Neuronal stem cell (in vitro differentiated cells): Measurements from ENCODE around the gene ABCB9.
"Not testable (repeated sequence)": the region's sequence is repeated elsewhere in the genome, so short reads cannot be mapped to it uniquely, and the experiment has no call there.

Source experiments
- DNase-seq: peaks from one replicate; pipeline ENCODE4 v3.0.0-alpha.2; 2013; ENCODE audit warnings: low spot score
- H2AFZ ChIP-seq: one replicate; pipeline ENCODE4 v1.6.1; 2013; ENCODE audit warnings: mild to moderate bottlenecking, low read length, inconsistent platforms
- H2AK5ac ChIP-seq: 2 replicates; pipeline ENCODE4 v1.6.1; 2013; ENCODE audit warnings: low read depth, mild to moderate bottlenecking, inconsistent platforms, low read length, moderate library complexity, mixed read lengths
- H2BK120ac ChIP-seq: 2 replicates; pipeline ENCODE4 v1.6.1; 2013; ENCODE audit warnings: low read depth, mild to moderate bottlenecking, inconsistent platforms, low read length, moderate library complexity, mixed read lengths
- H2BK12ac ChIP-seq: one replicate; pipeline ENCODE4 v1.6.1; 2013; ENCODE audit warnings: low read length, inconsistent platforms
- H2BK15ac ChIP-seq: 2 replicates; pipeline ENCODE4 v1.6.1; 2013; ENCODE audit warnings: mild to moderate bottlenecking, low read length, inconsistent platforms, mixed read lengths
- H2BK5ac ChIP-seq: one replicate; pipeline ENCODE4 v1.6.1; 2013; ENCODE audit warnings: inconsistent platforms, mild to moderate bottlenecking, low read length, moderate library complexity
- H3K14ac ChIP-seq: one replicate; pipeline ENCODE4 v1.6.1; 2013; ENCODE audit warnings: low read length, inconsistent platforms
- H3K18ac ChIP-seq: 2 replicates; pipeline ENCODE4 v1.6.1; 2013; ENCODE audit warnings: low read length, inconsistent platforms
- H3K23ac ChIP-seq: 2 replicates; pipeline ENCODE4 v1.6.1; 2013; ENCODE audit warnings: low read depth, mild to moderate bottlenecking, mixed read lengths, low read length, inconsistent platforms; ENCODE audit not compliant: poor library complexity
- H3K27ac ChIP-seq: replicated peaks from 3 replicates; pipeline ENCODE4 v1.5.1; 2013; ENCODE audit warnings: low read length, inconsistent platforms
- H3K27me3 ChIP-seq, 3 experiments: 2 replicates each; pipeline ENCODE4 v1.6.1; 2013; ENCODE audit warnings: low read length in 3 of 3, mild to moderate bottlenecking in 2 of 3, inconsistent platforms in 1 of 3, low read depth in 1 of 3, mixed read lengths in 1 of 3, moderate library complexity in 1 of 3; ENCODE audit not compliant: control insufficient read depth in 3 of 3, insufficient read depth in 3 of 3
- H3K36me3 ChIP-seq, 2 donors: replicated peaks in 1 of 2; 2 replicates each; pipeline ENCODE4 v1.6.1; 2013; ENCODE audit warnings: low read length in 2 of 2; ENCODE audit not compliant: control insufficient read depth in 2 of 2, insufficient read depth in 2 of 2
- H3K4ac ChIP-seq: 2 replicates; pipeline ENCODE4 v1.6.1; 2013; ENCODE audit warnings: inconsistent platforms, mild to moderate bottlenecking, low read length, moderate library complexity
- H3K4me1 ChIP-seq, 2 donors: 1 replicate in 1 of 2; 2 replicates in 1 of 2; pipeline ENCODE4 v1.6.1; 2013; ENCODE audit warnings: low read length in 2 of 2, low read depth in 1 of 2; ENCODE audit not compliant: control insufficient read depth in 2 of 2, insufficient read depth in 1 of 2
- H3K4me2 ChIP-seq: one replicate; pipeline ENCODE4 v1.6.1; 2013; ENCODE audit warnings: mild to moderate bottlenecking, low read length, inconsistent platforms; ENCODE audit not compliant: insufficient read depth, poor library complexity, severe bottlenecking
- H3K4me3 ChIP-seq, 2 donors: 2 replicates each; pipeline ENCODE4 v1.5.1; 2013; ENCODE audit warnings: low read length in 2 of 2, mild to moderate bottlenecking in 2 of 2, inconsistent platforms in 1 of 2, moderate library complexity in 1 of 2
- H3K79me1 ChIP-seq: one replicate; pipeline ENCODE4 v1.6.1; 2013; ENCODE audit warnings: low read depth, mild to moderate bottlenecking, inconsistent platforms, low read length, moderate library complexity
- H3K9ac ChIP-seq: one replicate; pipeline ENCODE4 v1.6.1; 2013; ENCODE audit warnings: mild to moderate bottlenecking, low read depth, low read length, inconsistent platforms; ENCODE audit not compliant: poor library complexity
- H3K9me3 ChIP-seq, 2 donors: replicated peaks in 1 of 2; 2 replicates each; pipeline versions ENCODE3 to v1.6.1; 2013; ENCODE audit warnings: low read length in 2 of 2, mild to moderate bottlenecking in 2 of 2, inconsistent platforms in 1 of 2, low read depth in 1 of 2, mixed read lengths in 1 of 2, moderate library complexity in 1 of 2; ENCODE audit not compliant: control insufficient read depth in 2 of 2, insufficient read depth in 1 of 2
- H4K8ac ChIP-seq: one replicate; pipeline ENCODE4 v1.6.1; 2013; ENCODE audit warnings: low read depth, mild to moderate bottlenecking, inconsistent platforms, low read length, moderate library complexity
- H4K91ac ChIP-seq: one replicate; pipeline ENCODE4 v1.6.1; 2013; ENCODE audit warnings: low read length, low read depth, mild to moderate bottlenecking, inconsistent platforms; ENCODE audit not compliant: poor library complexity
- WGBS, 2 donors: extraction: QIAGEN DNeasy Blood & Tissue Kit; methylation state at CpG; one replicate each; pipeline ENCODE4 v1.1.7; 2013; ENCODE audit warnings: missing lambda C conversion rate in 2 of 2, mixed read lengths in 1 of 2; ENCODE audit not compliant: insufficient read length in 2 of 2, insufficient replicate concordance in 1 of 2; ENCODE audit errors: extremely low coverage in 2 of 2; 5-methylcytosine and 5-hydroxymethylcytosine counted together

ABCB9 gene

DNA sequence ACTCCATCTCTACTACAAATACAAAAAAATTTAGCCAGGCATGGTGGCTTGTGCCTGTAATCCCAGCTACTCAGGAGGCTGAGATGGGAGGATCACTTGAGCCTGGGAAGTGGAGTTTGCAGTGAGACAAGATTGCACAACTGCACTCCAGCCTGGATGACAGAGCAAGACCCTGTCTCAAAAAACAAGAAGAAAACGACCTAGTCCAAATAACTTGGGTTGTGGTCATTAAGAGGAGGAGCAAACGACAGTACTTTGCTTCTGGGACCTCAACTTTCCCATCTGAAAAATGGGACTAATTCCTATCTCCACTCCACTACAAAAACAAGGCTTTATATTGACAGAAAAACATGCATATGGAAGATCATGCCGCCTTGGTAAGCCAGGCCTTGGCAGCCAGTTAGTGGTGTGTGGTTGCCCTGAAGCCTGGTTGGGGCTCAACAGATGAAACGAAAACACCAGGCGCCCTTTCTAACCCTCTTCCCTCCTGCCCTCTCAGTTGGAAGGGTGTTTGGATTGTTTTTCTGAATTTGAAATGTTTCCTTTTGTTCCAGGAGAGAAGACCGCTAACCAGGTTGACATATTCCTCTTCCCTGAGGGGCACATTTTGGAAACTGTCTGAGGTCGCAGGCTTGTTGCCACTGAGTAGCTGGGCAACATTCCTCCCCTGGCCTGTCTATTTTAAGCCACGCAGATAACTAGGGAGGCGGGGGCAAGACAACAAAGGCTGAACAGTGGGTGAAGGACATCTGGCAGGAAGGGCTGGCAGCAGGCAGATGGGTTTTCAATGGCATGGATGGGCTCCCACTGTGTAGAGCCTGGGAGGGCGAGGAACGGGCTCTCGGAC lies 56.6 kb downstream of the ABCB9 start:
- no peak overlapping the region for H2BK12ac ChIP-seq
- H2BK15ac ChIP-seq = peak overlapping the region; percentile 18
- no peak for DNase-seq
- H3K9me3 ChIP-seq = no peaks in the 10 kb centered on the region
- no peaks in the 10 kb centered on the region for H3K27me3 ChIP-seq
- no peak overlapping the region for H2BK120ac ChIP-seq
- no peaks in the 10 kb centered on the region for H3K79me1 ChIP-seq
- no peak overlapping the region for H4K8ac ChIP-seq
- H3K4me3 ChIP-seq = no peak overlapping the region
- peak overlapping the region; percentile 17 for H3K27ac ChIP-seq
- H2AFZ ChIP-seq = peak overlapping the region; percentile 63
- H3K4me1 ChIP-seq = peaks cover 6 to 8% of the 10 kb centered on the region in 2 donors
- H2BK5ac ChIP-seq = no peak overlapping the region
- no peak overlapping the region for H3K23ac ChIP-seq
- H3K36me3 ChIP-seq = no peaks in the 10 kb centered on the region
- H4K91ac ChIP-seq = no peak overlapping the region
- no peak overlapping the region for H2AK5ac ChIP-seq
- peak overlapping the region; percentile 50 for H3K18ac ChIP-seq
- WGBS, 2 donors = no CpG with 5 or more reads among the region's 12 CpGs
- H3K9ac ChIP-seq = no peak overlapping the region
- H3K4me2 ChIP-seq = peak overlapping the region; percentile 15
- H3K4ac ChIP-seq = no peak overlapping the region
- no peak overlapping the region for H3K14ac ChIP-seq

DNA sequence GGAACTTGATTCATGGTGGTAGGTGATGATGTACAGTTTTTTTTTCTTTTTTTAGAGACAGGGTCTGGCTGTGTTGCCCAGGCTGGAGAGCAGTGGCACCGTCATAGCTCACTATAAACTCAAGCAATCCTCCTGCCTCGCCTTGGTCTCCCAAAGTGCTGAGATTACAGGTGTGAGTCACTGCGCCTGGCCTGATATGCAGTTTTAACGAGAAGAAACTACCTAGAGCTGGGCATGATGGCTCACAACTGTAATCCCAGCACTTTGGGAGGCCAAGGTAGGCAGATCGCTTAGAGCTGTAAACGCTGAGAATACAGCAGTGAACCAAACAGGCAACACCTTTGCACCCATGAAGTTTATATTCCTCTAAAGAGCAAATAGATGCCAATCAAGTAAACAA lies 57.3 kb downstream of the ABCB9 start:
- H3K23ac ChIP-seq = no peak overlapping the region
- DNase-seq = no peak
- peaks cover 6 to 8% of the 10 kb centered on the region in 2 donors for H3K4me1 ChIP-seq
- H2BK12ac ChIP-seq = no peak overlapping the region
- WGBS, 2 donors = no CpG with 5 or more reads among the region's 6 CpGs
- H3K36me3 ChIP-seq = no peaks in the 10 kb centered on the region
- no peak overlapping the region for H4K91ac ChIP-seq
- H2BK120ac ChIP-seq = no peak overlapping the region
- no peak overlapping the region for H3K4me2 ChIP-seq
- H2BK15ac ChIP-seq = no peak overlapping the region
- H2BK5ac ChIP-seq = no peak overlapping the region
- H3K4me3 ChIP-seq = no peak overlapping the region
- no peak overlapping the region for H3K9ac ChIP-seq
- no peak overlapping the region for H3K4ac ChIP-seq
- peak overlapping the region; percentile 37 for H2AK5ac ChIP-seq
- no peaks in the 10 kb centered on the region for H3K27me3 ChIP-seq
- no peak overlapping the region for H3K14ac ChIP-seq
- no peak overlapping the region for H3K27ac ChIP-seq
- H3K18ac ChIP-seq = no peak overlapping the region
- no peak overlapping the region for H2AFZ ChIP-seq
- H4K8ac ChIP-seq = no peak overlapping the region
- no peaks in the 10 kb centered on the region for H3K9me3 ChIP-seq
- H3K79me1 ChIP-seq = no peaks in the 10 kb centered on the region

DNA sequence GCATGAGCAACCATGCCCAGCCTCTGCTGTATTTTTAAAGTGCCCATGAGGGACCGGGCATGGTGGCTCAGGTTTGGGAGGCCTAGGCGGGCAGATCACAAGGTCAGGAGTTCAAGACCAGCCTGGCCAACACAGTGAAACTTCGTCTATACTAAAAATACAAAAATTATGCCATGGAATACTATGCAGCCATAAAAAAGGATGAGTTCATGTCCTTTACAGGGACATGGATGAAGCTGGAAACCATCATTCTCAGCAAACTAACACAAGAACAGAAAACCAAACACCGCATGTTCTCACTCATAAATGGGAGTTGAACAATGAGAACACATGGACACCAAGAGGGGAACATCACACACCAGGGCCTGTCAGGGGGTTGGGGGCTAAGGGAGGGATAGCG lies 61.0 kb downstream of the ABCB9 start:
- H3K79me1 ChIP-seq, H3K4me1 ChIP-seq, H3K4me3 ChIP-seq, H2AK5ac ChIP-seq, H2BK12ac ChIP-seq, H2AFZ ChIP-seq, H3K23ac ChIP-seq, H3K14ac ChIP-seq, H3K27me3 ChIP-seq, H3K18ac ChIP-seq, H3K4me2 ChIP-seq, H4K8ac ChIP-seq, H2BK15ac ChIP-seq, H2BK5ac ChIP-seq, H3K36me3 ChIP-seq, H3K9me3 ChIP-seq, H3K4ac ChIP-seq, H4K91ac ChIP-seq, H3K9ac ChIP-seq, H2BK120ac ChIP-seq, H3K27ac ChIP-seq, DNase-seq: not testable (repeated sequence)
- WGBS, 2 donors = no CpG with 5 or more reads among the region's 5 CpGs

DNA sequence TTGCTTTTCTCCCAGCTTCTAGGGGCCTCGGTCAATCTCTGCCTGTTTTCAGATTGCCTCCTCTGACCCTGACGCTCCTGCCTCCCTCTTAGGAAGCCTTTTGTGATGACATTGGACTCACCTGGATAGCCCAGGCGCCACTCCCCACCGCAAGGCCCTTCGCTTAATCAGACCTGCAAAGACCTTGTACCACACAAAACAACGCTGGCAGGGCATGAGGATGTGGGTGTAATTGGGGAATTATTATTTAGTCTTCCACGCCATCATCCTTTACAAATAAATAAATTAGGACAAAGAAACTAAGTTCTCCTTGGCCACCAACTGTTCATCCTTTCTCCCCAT lies 62.6 kb downstream of the ABCB9 start:
- no peak for DNase-seq
- WGBS, 2 donors = no CpG with 5 or more reads among the region's 7 CpGs
- H3K23ac ChIP-seq = no peak overlapping the region

More for the DNA sequence above, 62.6 kb downstream of the ABCB9 start:
- no peak overlapping the region for H4K91ac ChIP-seq
- no peak overlapping the region for H3K9ac ChIP-seq
- no peak overlapping the region for H2AK5ac ChIP-seq
- no peak overlapping the region for H3K4ac ChIP-seq
- no peak overlapping the region for H2AFZ ChIP-seq
- no peaks in the 10 kb centered on the region for H3K36me3 ChIP-seq
- no peak overlapping the region for H2BK120ac ChIP-seq
- no peak overlapping the region for H3K4me3 ChIP-seq
- H3K9me3 ChIP-seq = no peaks in the 10 kb centered on the region
- no peak overlapping the region for H3K4me2 ChIP-seq
- no peak overlapping the region for H2BK12ac ChIP-seq
- H2BK5ac ChIP-seq = no peak overlapping the region
- no peaks in the 10 kb centered on the region for H3K27me3 ChIP-seq
- H3K18ac ChIP-seq = no peak overlapping the region
- H3K27ac ChIP-seq = no peak overlapping the region
- H3K14ac ChIP-seq = no peak overlapping the region
- no peak overlapping the region for H4K8ac ChIP-seq
- peaks cover 0 to 6% of the 10 kb centered on the region in 2 donors for H3K4me1 ChIP-seq
- H3K79me1 ChIP-seq = no peaks in the 10 kb centered on the region
- H2BK15ac ChIP-seq = no peak overlapping the region
